HepG2 (cell line): ENCODE results near the gene CTBP1. TPM values are rescaled to one million over a fixed set of nuclear protein-coding genes. Genes with fewer than 3 reads are reported as not detected.

Experiments used
- CENPT ChIP-seq: sonication (generic); formaldehyde crosslinking; IDR thresholded peaks from 2 replicates; pipeline ENCODE4 v1.8.0; 2022; ENCODE audit warnings: low read depth, mild to moderate bottlenecking, moderate library complexity, missing genetic modification reagents
- GMEB1 ChIP-seq: sonication (generic); formaldehyde crosslinking; IDR thresholded peaks from 2 replicates; pipeline ENCODE4 v1.5.1; 2020; ENCODE audit warnings: missing genetic modification reagents, mild to moderate bottlenecking, borderline replicate concordance
- HCFC1 ChIP-seq: fragments of 150-350 bp; IDR thresholded peaks from 2 replicates; pipeline ENCODE4 v1.6.1; 2014; ENCODE audit warnings: low read depth, low read length
- HMG20A ChIP-seq: IDR thresholded peaks from 2 replicates; pipeline ENCODE4 v1.6.1; 2016; ENCODE audit warnings: borderline replicate concordance
- KDM4B ChIP-seq: sonication (generic); formaldehyde crosslinking; IDR thresholded peaks from 2 replicates; pipeline ENCODE4 v1.4.0; 2020; ENCODE audit warnings: missing genetic modification reagents
- MTF1 ChIP-seq: sonication (generic); formaldehyde crosslinking; IDR thresholded peaks from 2 replicates; pipeline ENCODE4 v1.5.0; 2020; ENCODE audit warnings: missing genetic modification reagents
- MZF1 ChIP-seq: sonication (generic); formaldehyde crosslinking; IDR thresholded peaks from 2 replicates; pipeline ENCODE4 v1.8.1; 2023; ENCODE audit warnings: mild to moderate bottlenecking, missing genetic modification reagents, borderline replicate concordance
- NPAS2 ChIP-seq: sonication (generic); formaldehyde crosslinking; IDR thresholded peaks from 2 replicates; pipeline ENCODE4 v1.8.0; 2022; ENCODE audit warnings: mild to moderate bottlenecking, missing genetic modification reagents, borderline replicate concordance
- PAX8 ChIP-seq: sonication (generic); formaldehyde crosslinking; IDR thresholded peaks from 2 replicates; pipeline ENCODE4 v1.8.0; 2022; ENCODE audit warnings: mild to moderate bottlenecking, missing genetic modification reagents, borderline replicate concordance
- PHF5A ChIP-seq: IDR thresholded peaks from one replicate; pipeline ENCODE4 v1.6.1; 2018; ENCODE audit warnings: low read depth, missing genetic modification reagents; ENCODE audit not compliant: unreplicated experiment
- POLR2AphosphoS2 ChIP-seq: IDR thresholded peaks from 2 replicates; pipeline ENCODE4 v1.6.1; 2011; ENCODE audit warnings: low read depth, low read length, improper control_type of control experiment
- PRDM4 ChIP-seq: sonication (generic); formaldehyde crosslinking; IDR thresholded peaks from 2 replicates; pipeline ENCODE4 v1.9.0; 2021; ENCODE audit warnings: missing genetic modification reagents, borderline replicate concordance
- RAD51 ChIP-seq: fragments of 450-650 bp; IDR thresholded peaks from 2 replicates; pipeline ENCODE4 v1.6.1; 2016; ENCODE audit warnings: borderline replicate concordance
- RXRB ChIP-seq: IDR thresholded peaks from 2 replicates; pipeline ENCODE4 v1.6.1; 2016; ENCODE audit warnings: borderline replicate concordance, missing genetic modification reagents, missing compliant biosample characterization
- SKI ChIP-seq: fragments of 450-650 bp; IDR thresholded peaks from one replicate; pipeline ENCODE4 v1.6.1; 2018; ENCODE audit warnings: mild to moderate bottlenecking; ENCODE audit not compliant: partially characterized antibody
- STAT6 ChIP-seq: sonication (generic); formaldehyde crosslinking; IDR thresholded peaks from 2 replicates; pipeline ENCODE4 v1.4.0; 2020; ENCODE audit warnings: missing genetic modification reagents, mild to moderate bottlenecking, borderline replicate concordance
- ZNF138 ChIP-seq: sonication (generic); formaldehyde crosslinking; IDR thresholded peaks from 2 replicates; pipeline ENCODE4 v1.5.0; 2020; ENCODE audit warnings: mild to moderate bottlenecking, low read depth, missing genetic modification reagents
- ZNF557 ChIP-seq: sonication (generic); formaldehyde crosslinking; IDR thresholded peaks from 2 replicates; pipeline ENCODE4 v1.4.0; 2020; ENCODE audit warnings: missing genetic modification reagents
- ZNF607 ChIP-seq: sonication (generic); formaldehyde crosslinking; IDR thresholded peaks from 2 replicates; pipeline ENCODE4 v1.5.1; 2020; ENCODE audit warnings: missing genetic modification reagents, mild to moderate bottlenecking, borderline replicate concordance
- ZNF644 ChIP-seq: IDR thresholded peaks from 2 replicates; pipeline ENCODE4 v1.6.1; 2016; ENCODE audit warnings: low read depth
- ZSCAN20 ChIP-seq: sonication (generic); formaldehyde crosslinking; IDR thresholded peaks from 2 replicates; pipeline ENCODE4 v1.4.0; 2020; ENCODE audit warnings: missing genetic modification reagents, mild to moderate bottlenecking, borderline replicate concordance
- polyA plus RNA-seq, 8 experiments: library from polyadenylated mRNA; depleted of rRNA in 3 of 8; stranded (reverse) in 7 of 8; unstranded in 1 of 8; fragments of >200 nt; fragmentation: Illumina TruSeq in 4 of 8; extraction: Trizol in 4 of 8; gene quantifications; 2 replicates each; pipeline versions ENCODE4 v1.2.1 to v1.2.3, GENCODE V29; 2011 to 2016; ENCODE audit warnings: low read depth in 4 of 8, missing spikeins in 1 of 8, mixed read lengths in 1 of 8; ENCODE audit not compliant: insufficient read depth in 1 of 8
- total RNA-seq, 5 experiments: library from RNA; depleted of rRNA; stranded (reverse); fragments of >200 nt; fragmentation: Illumina TruSeq; extraction: Trizol; gene quantifications; 2 replicates each; pipeline ENCODE4 v1.2.3, GENCODE V29; 2016; ENCODE audit warnings: low read depth in 1 of 5
- TF ChIP-seq, protein P1 (sequence below): sonication (generic); formaldehyde crosslinking; IDR thresholded peaks from 2 replicates; pipeline ENCODE4 v1.8.1; 2023; ENCODE audit warnings: mild to moderate bottlenecking, missing genetic modification reagents

CTBP1 gene
- total and polyA plus RNA-seq, 2 of the 13 experiments (the other 11 are each of a cell fraction or from before 2014, with no cell fraction given) = 78.5 to 112 TPM

- TF ChIP-seq PRDM4 (CRISPR knock-in tag) = no peak
- TF ChIP-seq RXRB (CRISPR knock-in tag) = peak; percentile 90
- TF ChIP-seq STAT6 (CRISPR knock-in tag) = 0 out of 2 replicates have a peak, but pooled peaks have one; percentile 85
- TF ChIP-seq KDM4B (CRISPR knock-in tag) = peak; percentile 72
- TF ChIP-seq ZNF138 (CRISPR knock-in tag) = no peak
- TF ChIP-seq HCFC1 = no peak
- TF ChIP-seq CENPT (CRISPR knock-in tag) = no peak
- TF ChIP-seq NPAS2 = no peak
- TF ChIP-seq PHF5A (CRISPR knock-in tag) = peak; percentile 89
- peak; percentile 49; the same call in 1 of the 2 replicates for TF ChIP-seq HMG20A (CRISPR knock-in tag)
- TF ChIP-seq, protein P1, sequence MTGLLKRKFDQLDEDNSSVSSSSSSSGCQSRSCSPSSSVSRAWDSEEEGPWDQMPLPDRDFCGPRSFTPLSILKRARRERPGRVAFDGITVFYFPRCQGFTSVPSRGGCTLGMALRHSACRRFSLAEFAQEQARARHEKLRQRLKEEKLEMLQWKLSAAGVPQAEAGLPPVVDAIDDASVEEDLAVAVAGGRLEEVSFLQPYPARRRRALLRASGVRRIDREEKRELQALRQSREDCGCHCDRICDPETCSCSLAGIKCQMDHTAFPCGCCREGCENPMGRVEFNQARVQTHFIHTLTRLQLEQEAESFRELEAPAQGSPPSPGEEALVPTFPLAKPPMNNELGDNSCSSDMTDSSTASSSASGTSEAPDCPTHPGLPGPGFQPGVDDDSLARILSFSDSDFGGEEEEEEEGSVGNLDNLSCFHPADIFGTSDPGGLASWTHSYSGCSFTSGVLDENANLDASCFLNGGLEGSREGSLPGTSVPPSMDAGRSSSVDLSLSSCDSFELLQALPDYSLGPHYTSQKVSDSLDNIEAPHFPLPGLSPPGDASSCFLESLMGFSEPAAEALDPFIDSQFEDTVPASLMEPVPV (CRISPR knock-in tag) = peak; percentile 92
- TF ChIP-seq PAX8 (CRISPR knock-in tag) = peak; percentile 56; the same call in 1 of the 2 replicates
- TF ChIP-seq ZNF607 (CRISPR knock-in tag) = peak; percentile 92
- TF ChIP-seq SKI = peak; percentile 66
- peak; percentile 55 for TF ChIP-seq GMEB1
- no peak for TF ChIP-seq ZSCAN20 (CRISPR knock-in tag)
- TF ChIP-seq ZNF644 (CRISPR knock-in tag) = no peak
- no peak for TF ChIP-seq RAD51
- no peak for TF ChIP-seq MTF1 (CRISPR knock-in tag)
- no peak for TF ChIP-seq POLR2AphosphoS2
- TF ChIP-seq ZNF557 (CRISPR knock-in tag) = no peak
- no peak for TF ChIP-seq MZF1
Measured at GRCh38 chr4:1204828-1205585, 43.9 kb downstream of the CTBP1 start (continued).
